Activated T-cell treated with anti-CD3 and anti-CD28 coated beads for 24 hours (primary cell): Measurements from ENCODE around the gene PPP1R3D.
"Not testable (repeated sequence)": the region's sequence is repeated elsewhere in the genome, so short reads cannot be mapped to it uniquely, and the experiment has no call there.

ENCODE experiments used
- DNase-seq: peaks from one replicate; pipeline ENCODE4 v3.0.0-alpha.2; 2020; ENCODE audit warnings: low read depth

Gene PPP1R3D

DNA sequence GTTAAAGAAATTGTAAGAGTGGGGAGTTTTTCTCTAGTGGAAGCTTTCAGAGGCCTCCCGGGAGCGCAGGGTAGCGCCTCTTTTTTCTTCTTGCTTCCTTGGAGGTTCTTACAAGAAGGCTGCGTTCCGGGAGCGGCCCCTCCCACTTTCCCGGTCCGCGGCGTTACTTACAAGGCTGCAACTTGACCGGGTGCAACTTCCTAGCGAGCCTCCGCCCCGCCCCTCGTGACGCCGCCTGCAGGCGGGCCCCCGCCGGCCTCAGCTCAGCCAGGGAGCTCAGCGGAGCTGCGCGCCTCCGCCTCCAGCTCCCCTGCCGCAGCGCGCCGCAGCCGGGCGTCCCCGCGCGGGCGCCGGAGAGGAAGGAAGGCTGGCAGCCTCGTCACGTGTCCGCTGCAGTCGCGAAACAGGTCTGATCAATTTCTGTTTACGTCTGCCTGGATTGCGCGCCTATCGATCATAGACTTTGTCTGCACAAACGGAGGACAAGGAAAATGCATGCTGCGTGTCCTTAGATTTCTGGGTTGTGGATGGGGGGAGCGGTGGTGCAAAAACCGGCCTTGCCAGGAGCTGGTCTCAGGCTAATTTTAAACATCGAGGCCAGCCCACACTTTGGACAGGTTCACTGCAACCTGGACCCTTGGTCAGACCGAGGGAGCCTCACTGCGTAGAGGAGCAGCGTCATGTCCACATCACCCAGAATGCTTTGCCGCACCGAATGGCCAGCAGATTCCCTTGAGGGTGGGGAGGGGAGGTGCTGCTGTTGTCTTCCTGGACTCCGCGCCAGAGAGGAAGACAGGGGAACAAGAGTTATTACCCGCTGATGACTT, at the start of gene PPP1R3D, which contains the start of gene FAM217B:
Gene PPP1R3D (minus strand): TSS at position 177 of the 827 bp plus-strand sequence. CDS start 374 bp downstream, outside the sequence.
Gene FAM217B (plus strand): TSS at position 261 of the 827 bp plus-strand sequence. CDS start 3,555 bp downstream, outside the sequence.
- peak; percentile 87 for DNase-seq

GRCh38 chr20:59988141-59988540, 48.0 kb upstream of the PPP1R3D start:
- DNase-seq, result no peak

GRCh38 chr20:59987135-59987534, 47.0 kb upstream of the PPP1R3D start:
- DNase-seq, result no peak

GRCh38 chr20:59985864-59986263, 45.8 kb upstream of the PPP1R3D start:
- DNase-seq, result no peak

DNA sequence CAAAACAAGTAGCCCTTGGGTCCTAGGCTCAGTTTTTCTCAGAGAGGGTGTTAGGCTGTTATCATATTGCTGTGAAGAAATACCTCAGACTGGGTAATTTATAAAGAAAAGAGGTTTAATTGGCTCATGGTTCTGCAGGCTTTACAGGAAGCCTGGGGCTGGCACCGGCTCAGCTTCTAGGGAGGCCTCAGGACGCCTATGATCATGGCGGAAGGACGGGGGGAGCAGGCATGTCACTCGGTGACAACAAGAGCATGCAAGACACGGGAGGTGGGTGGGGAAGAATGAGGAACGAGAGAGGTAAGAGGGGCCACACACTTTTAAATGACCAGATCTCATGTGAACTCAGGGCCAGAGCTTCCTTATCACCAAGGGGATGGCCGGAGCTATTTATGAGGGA, 45.1 kb upstream of the PPP1R3D start:
- DNase-seq, result no peak

GRCh38 chr20:59984541-59984940, 44.4 kb upstream of the PPP1R3D start:
- no peak for DNase-seq

GRCh38 chr20:59983076-59983475, 43.0 kb upstream of the PPP1R3D start:
- DNase-seq, result no peak

GRCh38 chr20:59977086-59977485, 37.0 kb upstream of the PPP1R3D start:
- DNase-seq, result no peak

GRCh38 chr20:59976156-59976782, 36.2 kb upstream of the PPP1R3D start:
- no peak for DNase-seq

DNA sequence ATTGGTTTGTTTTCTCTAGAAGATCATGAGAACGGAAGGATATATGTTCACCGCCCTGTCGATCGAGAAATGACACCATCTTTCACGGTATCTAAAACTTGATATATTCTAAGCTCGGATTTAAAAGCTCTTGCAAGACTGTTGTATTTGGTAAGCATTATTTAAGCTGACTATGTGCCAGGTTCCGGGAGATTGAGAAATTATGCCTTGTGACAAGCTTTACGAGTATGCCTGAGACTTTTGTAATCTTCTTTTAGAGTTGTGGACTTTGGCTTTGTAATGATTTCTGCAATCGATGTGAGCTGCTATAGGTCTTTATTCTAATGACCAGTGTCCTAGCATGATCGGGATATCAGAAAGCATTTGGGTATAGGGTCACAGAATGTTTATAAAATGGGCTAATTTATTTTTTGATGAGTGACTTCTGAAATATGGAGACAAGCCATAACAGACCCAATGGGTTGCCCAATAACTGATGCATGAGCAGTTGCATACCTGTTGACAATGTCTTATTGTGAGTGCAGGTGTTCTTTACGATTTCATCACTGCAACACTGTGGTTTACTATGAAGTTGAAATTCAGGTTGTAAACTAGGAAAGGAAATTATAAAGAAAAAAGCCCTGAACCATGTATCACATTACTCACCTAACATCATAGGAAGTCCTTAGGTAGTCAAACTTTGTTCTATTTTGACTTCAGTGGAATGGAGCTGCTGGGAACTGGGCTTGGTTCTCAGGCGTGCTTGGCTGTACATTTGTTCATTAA, 32.1 kb upstream of the PPP1R3D start:
- no peak for DNase-seq

- no peak for DNase-seq
These were observed 31.3 kb upstream of the PPP1R3D start for GRCh38 chr20:59971428-59971827.

- no peak for DNase-seq
These were observed 26.3 kb upstream of the PPP1R3D start for GRCh38 chr20:59966428-59966827.

DNA sequence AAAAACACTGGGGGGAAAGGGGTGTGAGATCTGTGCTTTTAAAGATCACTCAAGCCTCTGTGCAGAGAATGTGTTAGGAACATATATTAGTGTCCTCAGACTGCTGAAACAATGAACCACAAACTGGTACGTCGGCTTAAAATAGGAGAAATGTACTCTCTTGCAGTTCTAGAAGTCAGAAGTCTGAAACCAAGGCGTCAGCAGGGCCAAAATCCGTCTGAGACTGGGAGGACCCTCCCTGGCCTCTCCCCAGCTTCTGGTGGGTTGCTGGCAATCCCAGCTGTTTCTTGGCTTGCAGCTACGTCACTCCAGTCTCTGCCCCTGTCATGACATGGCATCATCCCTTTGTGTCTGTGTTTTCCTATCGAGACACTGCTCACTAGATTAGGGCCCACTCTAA, 22.1 kb upstream of the PPP1R3D start:
- no peak for DNase-seq

DNA sequence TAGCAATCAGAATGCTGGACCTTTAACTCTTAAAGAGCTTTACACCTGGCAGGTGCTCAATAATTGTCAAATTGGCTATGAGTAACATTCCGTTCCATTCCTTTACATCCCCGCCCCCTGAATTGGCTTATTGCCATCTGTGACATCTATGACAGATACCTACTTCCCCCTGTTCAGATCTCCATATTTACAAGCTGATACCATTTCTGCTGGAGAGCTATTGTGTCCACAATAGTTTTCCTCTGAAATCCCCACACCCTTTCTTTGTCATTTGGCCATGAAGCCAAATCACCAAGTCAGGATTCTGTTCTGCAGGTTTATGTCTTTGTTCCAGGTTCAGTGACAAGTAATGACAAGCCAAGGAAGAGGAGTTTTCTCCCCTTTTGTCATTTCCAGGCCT, 21.3 kb upstream of the PPP1R3D start:
- DNase-seq, result no peak

DNA sequence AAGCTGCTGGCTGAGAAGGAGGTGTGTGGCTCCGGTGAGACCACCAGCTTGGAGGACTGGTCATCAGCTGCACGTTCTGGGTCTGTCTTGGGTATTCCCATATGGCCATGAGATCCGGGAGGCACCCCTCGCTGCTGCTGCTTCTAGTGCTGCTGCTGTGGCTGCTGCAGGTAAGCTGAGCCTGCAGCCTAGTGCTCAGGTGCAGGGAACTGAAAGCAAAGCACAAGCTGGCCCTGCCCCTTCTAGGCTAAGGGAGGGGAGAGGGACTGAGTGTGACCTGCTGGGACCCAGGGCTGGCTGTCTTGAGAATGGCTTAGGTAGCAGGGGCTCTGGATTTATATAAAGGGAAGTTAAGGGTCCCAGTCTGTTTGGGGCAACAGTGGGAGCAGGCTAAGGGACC, 18.5 kb upstream of the PPP1R3D start:
- DNase-seq, result no peak

DNA sequence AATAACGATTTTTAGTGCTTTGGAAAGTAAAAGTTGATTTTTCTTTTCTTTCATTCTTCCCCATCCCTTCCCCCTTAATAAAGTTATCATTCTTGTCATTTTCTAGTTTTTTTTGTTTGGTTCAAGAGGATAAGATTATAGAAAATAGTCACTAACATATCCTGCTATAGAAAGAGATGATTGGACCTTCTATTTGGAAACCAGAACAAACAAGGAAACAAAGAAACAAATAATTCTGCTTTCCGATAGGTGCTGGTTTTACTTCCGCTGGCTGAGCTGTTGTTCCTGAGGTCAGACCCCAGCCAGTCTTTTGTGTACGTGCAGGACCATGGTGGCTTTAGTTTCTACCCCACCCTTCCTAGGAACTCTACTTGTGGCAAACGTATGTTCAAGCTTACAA, 18.0 kb upstream of the PPP1R3D start, which contains the start of gene CDH26:
Gene CDH26 (plus strand): TSS at position 301 of the 400 bp plus-strand sequence. CDS start 304 bp downstream, outside the sequence.
- no peak for DNase-seq

DNA sequence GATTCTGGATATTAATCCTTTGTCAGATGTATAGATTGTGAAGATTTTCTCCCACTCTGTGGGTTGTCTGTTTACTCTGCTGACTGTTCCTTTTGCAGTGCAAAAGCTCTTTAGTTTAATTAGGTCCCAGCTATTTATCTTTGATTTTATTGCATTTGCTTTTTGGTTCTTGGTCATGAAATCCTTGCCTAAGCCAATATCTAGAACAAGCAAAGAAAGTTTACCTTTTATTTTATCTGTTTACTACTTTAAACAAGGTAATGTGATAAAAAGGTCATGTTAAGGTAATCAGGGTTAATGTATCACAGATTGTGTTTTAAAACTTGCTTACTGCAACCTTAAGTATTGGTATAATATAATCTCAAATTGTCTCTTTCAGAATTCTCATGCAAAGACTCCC, 17.5 kb upstream of the PPP1R3D start:
- DNase-seq, result not testable (repeated sequence)

GRCh38 chr20:59955131-59955796, 15.2 kb upstream of the PPP1R3D start:
- no peak for DNase-seq

GRCh38 chr20:59954718-59955117, 14.6 kb upstream of the PPP1R3D start:
- DNase-seq, result no peak

GRCh38 chr20:59949911-59950310, 9.8 kb upstream of the PPP1R3D start:
- DNase-seq, result no peak

DNA sequence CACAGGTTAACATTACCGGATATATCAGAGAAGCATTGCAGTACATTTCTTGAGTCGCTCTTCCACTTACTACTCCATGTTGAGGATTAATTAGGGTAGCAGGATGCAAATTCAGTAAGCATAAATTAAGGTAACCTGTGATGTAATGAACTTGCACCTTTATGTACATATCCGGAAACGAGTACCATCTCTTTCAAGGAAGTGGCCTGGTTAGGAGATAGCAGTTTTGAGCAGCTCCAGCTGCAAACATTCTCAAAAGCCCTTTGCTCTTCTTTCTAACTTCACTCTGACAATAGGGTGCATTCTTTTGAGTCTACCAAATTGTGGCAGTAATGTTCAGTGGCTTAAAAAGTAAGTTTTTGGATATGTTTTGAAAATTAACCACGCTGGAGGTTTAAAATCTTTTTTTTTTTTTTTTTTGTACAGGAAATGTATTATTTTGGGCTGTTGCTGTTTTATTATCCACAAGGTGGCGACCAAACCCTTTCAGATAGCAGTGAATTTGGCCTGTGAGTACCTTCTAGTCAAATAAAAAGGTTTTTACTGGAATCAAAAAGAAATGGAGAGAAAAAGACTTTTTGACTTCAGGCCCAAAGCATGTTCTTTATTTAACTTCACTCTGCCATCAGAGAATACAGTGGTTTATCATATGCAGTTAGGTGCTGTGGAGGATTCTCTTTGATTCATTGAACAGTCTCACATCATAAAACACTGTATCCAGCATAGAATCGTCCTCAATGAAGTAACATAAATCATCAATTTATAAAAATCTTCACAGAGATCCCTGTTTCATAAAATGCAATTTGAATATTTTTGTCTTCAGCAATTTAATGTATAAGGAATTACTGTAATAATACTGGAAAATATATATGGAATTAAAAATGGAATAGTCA, 9.0 kb upstream of the PPP1R3D start:
- DNase-seq, result peak; percentile 21
